ENCODE measurements around the gene GRK5. TPM values are rescaled to one million over a fixed set of nuclear protein-coding genes. Genes with fewer than 3 reads are reported as not detected.

The GRK5 gene
- total RNA-seq, 2 experiments from 2014 or later: 23.2 to 29.5 TPM

GRCh38 chr10:119315128-119316001 lies 108.0 kb downstream of the GRK5 start:
- CTCF ChIA-PET: interaction anchor here (0.9 to 1.3 kb wide), 4 partner anchors 9 to 116 kb away, joined by 3 to 5 read pairs (median 4); no protein-coding TSS in a partner anchor
- Mint-ChIP-seq H3K4me3 (no peak overlapping the region), H3K4me1 (peaks cover 62% of the 10 kb centered on the region), H3K9me3 (ENCODE audit: low read depth) (peaks cover 4% of the 10 kb centered on the region), H3K36me3 (peaks cover 10% of the 10 kb centered on the region), H3K27me3 (peaks cover 21% of the 10 kb centered on the region), H3K27ac (peak overlapping the region; percentile 75)
- DNase-seq (peak; percentile 90), ATAC-seq (peak; percentile 80)

DNA sequence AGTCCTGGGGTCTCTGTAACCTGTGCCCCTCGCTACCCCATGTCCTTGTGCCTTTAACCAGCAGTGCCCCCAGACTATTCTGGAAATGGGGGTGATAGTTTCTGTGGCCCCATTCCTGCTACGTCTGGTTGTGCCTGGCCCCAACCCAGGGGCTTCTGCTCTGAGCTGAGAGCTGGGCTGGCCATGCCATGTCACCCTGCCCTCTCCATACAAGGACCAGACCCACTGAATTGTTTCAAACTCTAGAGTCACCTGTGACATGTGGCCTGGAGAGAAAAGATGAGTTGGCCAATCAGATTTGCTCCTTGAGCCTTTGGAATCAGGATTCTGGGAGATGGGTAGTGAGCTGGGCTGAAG lies 108.6 kb downstream of the GRK5 start:
- peaks cover 4% of the 10 kb centered on the region for H3K9me3 Mint-ChIP-seq (ENCODE audit: low read depth)
- H3K36me3 Mint-ChIP-seq: peaks cover 10% of the 10 kb centered on the region
- no peak overlapping the region for H3K27ac Mint-ChIP-seq
- peaks cover 60% of the 10 kb centered on the region for H3K4me1 Mint-ChIP-seq
- no peak overlapping the region for H3K4me3 Mint-ChIP-seq
- DNase-seq: no peak
- no peak for ATAC-seq
- CTCF ChIA-PET: interaction anchor here (1.0 kb wide), 2 partner anchors 10 to 110 kb away, joined by 3 to 5 read pairs; no protein-coding TSS in a partner anchor
- peaks cover 15% of the 10 kb centered on the region for H3K27me3 Mint-ChIP-seq

- Mint-ChIP-seq H3K9me3 (ENCODE audit: low read depth) (peaks cover 4% of the 10 kb centered on the region), H3K4me3 (no peak overlapping the region), H3K4me1 (peaks cover 61% of the 10 kb centered on the region), H3K36me3 (peaks cover 9% of the 10 kb centered on the region), H3K27me3 (peaks cover 11% of the 10 kb centered on the region), H3K27ac (no peak overlapping the region)
- ATAC-seq (no peak), DNase-seq (no peak)
- CTCF ChIA-PET: no interaction called here
Observed at GRCh38 chr10:119316729-119317097, 109.3 kb downstream of the GRK5 start.

- Mint-ChIP-seq H3K27ac (no peak overlapping the region), H3K4me3 (no peak overlapping the region), H3K4me1 (peaks cover 50% of the 10 kb centered on the region), H3K36me3 (peaks cover 2% of the 10 kb centered on the region), H3K9me3 (ENCODE audit: low read depth) (no peaks in the 10 kb centered on the region), H3K27me3 (peaks cover 6% of the 10 kb centered on the region)
- ATAC-seq (no peak), DNase-seq (no peak)
- CTCF ChIA-PET: no interaction called here
Observed at GRCh38 chr10:119318411-119319160, 111.2 kb downstream of the GRK5 start.

GRCh38 chr10:119319161-119319919 lies 112.0 kb downstream of the GRK5 start:
- peaks cover 42% of the 10 kb centered on the region for H3K4me1 Mint-ChIP-seq
- no peak overlapping the region for H3K27ac Mint-ChIP-seq
- DNase-seq (no peak), ATAC-seq (no peak)
- no peaks in the 10 kb centered on the region for H3K9me3 Mint-ChIP-seq (ENCODE audit: low read depth)
- H3K27me3 Mint-ChIP-seq: peaks cover 6% of the 10 kb centered on the region
- CTCF ChIA-PET: interaction anchor here (2.0 kb wide), 1 partner anchor 12 kb away, joined by 8 read pairs; no protein-coding TSS in a partner anchor
- H3K36me3 Mint-ChIP-seq: peaks cover 2% of the 10 kb centered on the region
- no peak overlapping the region for H3K4me3 Mint-ChIP-seq

DNA sequence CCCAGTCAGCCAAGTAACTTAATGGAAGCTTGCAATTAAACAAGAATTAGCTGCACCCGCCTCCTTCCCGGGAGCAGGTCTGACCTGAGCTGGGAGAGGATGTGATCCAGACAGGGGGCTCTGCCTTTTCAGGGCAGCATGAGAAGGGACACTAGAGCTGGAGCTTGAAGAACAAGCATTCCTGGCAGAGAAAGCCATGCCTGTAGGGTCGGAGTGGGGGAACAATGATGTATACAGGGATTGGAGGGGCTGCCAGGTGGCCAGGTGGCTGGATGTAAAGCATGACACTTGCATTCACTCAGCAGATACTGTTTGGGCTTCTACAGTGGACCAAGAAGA lies 112.5 kb downstream of the GRK5 start:
- H3K9me3 Mint-ChIP-seq (ENCODE audit: low read depth): no peaks in the 10 kb centered on the region
- no peak for ATAC-seq
- H3K4me1 Mint-ChIP-seq: peaks cover 37% of the 10 kb centered on the region
- peaks cover 6% of the 10 kb centered on the region for H3K27me3 Mint-ChIP-seq
- H3K27ac Mint-ChIP-seq: no peak overlapping the region
- DNase-seq: no peak
- H3K4me3 Mint-ChIP-seq: no peak overlapping the region
- H3K36me3 Mint-ChIP-seq: peaks cover 2% of the 10 kb centered on the region
- CTCF ChIA-PET: interaction anchor here (2.0 kb wide), 1 partner anchor 13 kb away, joined by 8 read pairs; no protein-coding TSS in a partner anchor

- CTCF ChIA-PET: interaction anchor here (1.3 to 2.0 kb wide), 2 partner anchors 14 to 222 kb away, joined by 3 to 8 read pairs; partner anchors contain the start of gene RGS10
- Mint-ChIP-seq H3K36me3 (peaks cover 2% of the 10 kb centered on the region), H3K27ac (no peak overlapping the region), H3K9me3 (ENCODE audit: low read depth) (no peaks in the 10 kb centered on the region), H3K4me3 (no peak overlapping the region), H3K27me3 (peaks cover 6% of the 10 kb centered on the region), H3K4me1 (peaks cover 26% of the 10 kb centered on the region)
- ATAC-seq: no peak
- DNase-seq: no peak
Observed at GRCh38 chr10:119320981-119321380, 113.6 kb downstream of the GRK5 start.

- Mint-ChIP-seq H3K36me3 (peaks cover 2% of the 10 kb centered on the region), H3K27me3 (peaks cover 3% of the 10 kb centered on the region), H3K9me3 (ENCODE audit: low read depth) (no peaks in the 10 kb centered on the region), H3K4me3 (no peak overlapping the region), H3K4me1 (peaks cover 15% of the 10 kb centered on the region), H3K27ac (no peak overlapping the region)
- CTCF ChIA-PET: interaction anchor here (1.4 to 1.6 kb wide), 2 partner anchors 10 to 124 kb away, joined by 4 to 5 read pairs; no protein-coding TSS in a partner anchor
- DNase-seq: no peak
- ATAC-seq: no peak
Observed at GRCh38 chr10:119323085-119324016, 116.0 kb downstream of the GRK5 start.

GRCh38 chr10:119325131-119325530 lies 117.8 kb downstream of the GRK5 start:
- Mint-ChIP-seq H3K36me3 (peaks cover 2% of the 10 kb centered on the region), H3K9me3 (ENCODE audit: low read depth) (no peaks in the 10 kb centered on the region), H3K4me3 (no peak overlapping the region), H3K4me1 (peaks cover 13% of the 10 kb centered on the region), H3K27me3 (no peaks in the 10 kb centered on the region), H3K27ac (no peak overlapping the region)
- DNase-seq (no peak), ATAC-seq (no peak)
- CTCF ChIA-PET: no interaction called here

DNA sequence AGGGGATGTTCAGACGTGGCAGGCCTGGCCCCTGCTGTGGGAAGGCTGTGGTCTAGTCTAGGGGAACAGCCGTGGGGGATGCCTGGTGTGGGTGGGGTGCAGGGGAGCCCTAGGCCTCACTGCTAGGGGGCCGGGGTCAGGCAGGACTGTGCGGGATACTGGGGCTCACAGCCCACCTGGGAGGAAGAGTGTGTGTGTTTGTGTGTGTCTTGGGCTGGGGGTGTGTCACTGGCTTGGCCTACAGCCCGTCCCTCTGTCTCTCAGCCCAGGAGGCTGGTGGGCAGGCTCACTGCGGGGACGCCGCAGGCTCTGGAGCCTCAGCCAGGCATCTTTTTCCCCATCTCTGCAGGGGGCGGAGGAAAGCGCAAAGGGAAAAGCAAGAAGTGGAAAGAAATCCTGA lies 118.8 kb downstream of the GRK5 start:
- Mint-ChIP-seq H3K9me3 (ENCODE audit: low read depth) (no peaks in the 10 kb centered on the region), H3K36me3 (no peaks in the 10 kb centered on the region), H3K27ac (no peak overlapping the region), H3K4me1 (peaks cover 5% of the 10 kb centered on the region), H3K27me3 (no peaks in the 10 kb centered on the region), H3K4me3 (no peak overlapping the region)
- CTCF ChIA-PET: no interaction called here
- ATAC-seq (no peak), DNase-seq (no peak)

DNA sequence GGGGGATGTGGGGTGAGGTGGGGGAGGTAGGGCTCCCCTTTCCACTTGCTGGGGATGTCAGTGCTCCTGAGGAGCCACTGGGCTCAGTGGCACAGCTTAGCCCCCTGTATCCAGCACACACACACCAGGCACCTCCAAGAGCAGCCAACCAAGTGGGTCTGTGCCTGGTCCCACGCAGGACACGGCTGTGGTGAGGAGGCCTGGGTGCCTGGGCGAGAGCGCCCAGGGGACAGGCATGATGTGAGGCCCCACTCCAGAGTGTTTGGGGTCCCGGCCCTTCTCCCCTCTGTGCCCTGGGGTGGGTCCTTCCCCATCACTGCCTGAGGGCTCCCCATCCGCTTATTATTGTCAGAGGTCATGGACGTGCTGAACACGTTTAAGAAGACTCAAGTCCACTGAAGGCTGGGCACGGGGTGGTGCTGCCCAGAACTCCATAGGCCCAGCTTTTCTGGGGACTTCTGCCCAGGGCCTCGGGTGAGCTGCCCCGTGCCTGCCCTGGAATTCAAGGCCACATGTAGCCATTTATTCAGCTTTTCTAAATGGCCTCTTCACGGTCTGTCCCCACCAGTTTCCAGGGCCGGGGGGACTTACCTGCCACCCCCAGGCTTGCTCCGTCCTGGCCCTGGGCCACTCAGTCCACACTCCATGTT lies 119.8 kb downstream of the GRK5 start:
- CTCF ChIA-PET: no interaction called here
- ATAC-seq (no peak), DNase-seq (no peak)
- Mint-ChIP-seq H3K36me3 (peaks cover 1% of the 10 kb centered on the region), H3K27me3 (no peaks in the 10 kb centered on the region), H3K27ac (no peak overlapping the region), H3K4me3 (no peak overlapping the region), H3K4me1 (no peaks in the 10 kb centered on the region), H3K9me3 (ENCODE audit: low read depth) (no peaks in the 10 kb centered on the region)

DNA sequence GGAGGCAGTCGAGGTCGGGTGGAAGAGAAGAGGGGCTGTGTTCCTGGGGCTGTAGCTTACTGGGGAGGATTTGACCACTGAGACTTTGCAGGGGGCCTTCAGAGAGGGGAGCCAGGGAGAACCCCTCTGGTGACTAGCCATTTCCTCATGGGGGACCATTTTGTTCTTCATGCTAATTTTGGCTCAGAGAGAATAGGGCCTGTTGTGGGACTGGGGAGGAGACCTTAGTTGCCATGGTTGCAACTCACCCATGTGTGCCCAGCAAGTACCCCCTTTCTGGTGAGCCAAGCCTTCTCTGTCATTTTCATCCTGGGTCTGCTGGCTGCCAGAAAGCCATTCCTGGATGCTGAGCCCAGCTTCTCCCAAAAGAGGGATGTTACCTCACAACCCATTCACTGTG lies 120.9 kb downstream of the GRK5 start:
- DNase-seq: no peak
- Mint-ChIP-seq H3K27ac (no peak overlapping the region), H3K9me3 (ENCODE audit: low read depth) (no peaks in the 10 kb centered on the region), H3K4me1 (peaks cover 8% of the 10 kb centered on the region), H3K36me3 (peaks cover 1% of the 10 kb centered on the region), H3K4me3 (no peak overlapping the region), H3K27me3 (no peaks in the 10 kb centered on the region)
- no peak for ATAC-seq
- CTCF ChIA-PET: interaction anchor here (0.8 kb wide), 1 partner anchor 11 kb away, joined by 3 read pairs; no protein-coding TSS in a partner anchor

Measured in activated CD8-positive, alpha-beta memory T cell treated with anti-CD3 and anti-CD28 coated beads, Interleukin-2, amount 10 ng/mL, durations not matched to agents 7 days and 5 days (primary cell).